ENCODE data around the gene GSTO2. TPM values are rescaled to one million over a fixed set of nuclear protein-coding genes. Genes with fewer than 3 reads are reported as not detected.

Gene GSTO2
- total and polyA plus RNA-seq, 2 of the 4 experiments (the other 2 are of a cell fraction) = 1.4 to 2.3 TPM

DNA sequence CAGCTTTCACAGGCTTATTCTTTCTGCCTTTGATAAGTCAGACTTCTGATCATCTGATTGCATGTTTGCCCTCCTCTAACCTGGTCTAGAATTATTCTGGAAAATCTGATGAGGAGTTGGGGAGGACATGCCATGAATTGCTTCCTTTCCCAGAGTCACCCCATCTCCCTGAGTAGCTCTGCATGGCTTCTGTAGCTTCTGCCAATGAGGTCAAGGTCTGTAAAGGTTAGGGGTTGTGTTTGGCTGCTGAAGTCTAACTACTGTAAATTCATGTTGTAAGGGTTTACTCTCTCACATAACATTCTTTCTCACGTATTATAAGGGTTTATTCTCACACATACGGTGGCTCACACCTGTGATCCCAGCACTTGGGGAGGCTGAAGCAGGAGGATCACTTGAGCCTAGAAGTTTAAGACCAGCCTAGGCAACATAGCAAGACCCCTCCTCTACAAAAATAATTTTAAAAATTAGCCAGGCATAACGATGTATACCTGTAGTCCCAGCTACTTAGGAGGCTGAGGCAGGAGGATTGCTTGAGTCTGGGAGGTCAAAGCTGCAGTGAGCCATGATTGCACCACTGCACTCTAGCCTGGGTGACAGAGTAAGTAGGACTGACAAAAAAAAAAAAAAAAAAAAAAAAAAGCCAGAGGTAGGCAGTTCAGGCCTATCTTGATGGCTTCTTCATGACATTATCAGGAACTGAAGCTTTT lies 10.7 kb downstream of the GSTO2 start:
- dilution Hi-C loops (cut with HindIII; ENCODE audit: low sequenced_read_pairs, unreplicated experiment) = no loop called here

More for the DNA sequence above, 10.7 kb downstream of the GSTO2 start:
- Histone ChIP-seq H4K5ac (ENCODE audit: low read depth, low read length) (no peak overlapping the region), H2BK20ac (ENCODE audit: low read depth, low read length) (no peak overlapping the region), H2BK5ac (ENCODE audit: low read depth, low read length, poor library complexity, severe bottlenecking) (no peak overlapping the region), H3K18ac (ENCODE audit: low read depth, low read length) (no peak overlapping the region), H2AK9ac (replicated peaks; ENCODE audit: low read depth, low read length, poor library complexity) (no peak overlapping the region), H3K4me3 (ENCODE audit: insufficient read depth, low read depth, low read length) (no peak overlapping the region), H3K36me3 (ENCODE audit: control insufficient read depth, insufficient read depth, low read length) (no peaks in the 10 kb centered on the region), H2AK5ac (ENCODE audit: low read depth, low read length) (no peak overlapping the region), H3K23ac (ENCODE audit: low read depth, low read length) (no peak overlapping the region), H3K9me3 (ENCODE audit: control insufficient read depth, insufficient read depth, low read length) (no peaks in the 10 kb centered on the region), H4K20me1 (ENCODE audit: insufficient read depth, low read length) (no peaks in the 10 kb centered on the region), H3K79me1 (ENCODE audit: low read depth in 1 of 2, low read length in 2 of 2) (no peaks in the 10 kb centered on the region), H3K9me1 (ENCODE audit: insufficient read depth, low read length) (no peaks in the 10 kb centered on the region; the same call in 1 of the 2 replicates), H3K9ac (ENCODE audit: low read depth, low read length) (no peak overlapping the region), H4K91ac (ENCODE audit: insufficient read depth, low read depth, low read length) (no peak overlapping the region), H2BK15ac (ENCODE audit: low read depth, low read length) (no peak overlapping the region), H3K14ac (replicated peaks; ENCODE audit: low read depth, low read length) (no peak overlapping the region), H3K4me1 (ENCODE audit: control insufficient read depth, insufficient read depth, low read length) (peaks cover 4% of the 10 kb centered on the region; the same call in 1 of the 2 replicates), H3K56ac (ENCODE audit: extremely low read depth, insufficient read depth, low read length) (no peak overlapping the region), H3K4ac (ENCODE audit: low read depth, low read length) (no peak overlapping the region), H3K27ac (ENCODE audit: insufficient read depth, low read length) (no peak overlapping the region), H2AFZ (replicated peaks; ENCODE audit: low read length, poor library complexity) (no peak overlapping the region), H3K4me2 (ENCODE audit: low read depth, low read length) (no peak overlapping the region), H2BK120ac (ENCODE audit: low read depth, low read length) (no peak overlapping the region), H4K8ac (ENCODE audit: low read depth in 2 of 2, low read length in 2 of 2) (no peak overlapping the region), H3K27me3 (ENCODE audit: control insufficient read depth, insufficient read depth, low read length) (no peaks in the 10 kb centered on the region)
- POLR2A ChIA-PET (ENCODE audit: unreplicated experiment) = no interaction called here
- DNase-seq (no peak), ATAC-seq (ENCODE audit: low read depth) (no peak)
- CTCF ChIA-PET = interaction anchor here (3.1 kb wide), 1 partner anchor 11 kb away, joined by 12 read pairs; no protein-coding TSS in a partner anchor
- TF ChIP-seq, protein P1, sequence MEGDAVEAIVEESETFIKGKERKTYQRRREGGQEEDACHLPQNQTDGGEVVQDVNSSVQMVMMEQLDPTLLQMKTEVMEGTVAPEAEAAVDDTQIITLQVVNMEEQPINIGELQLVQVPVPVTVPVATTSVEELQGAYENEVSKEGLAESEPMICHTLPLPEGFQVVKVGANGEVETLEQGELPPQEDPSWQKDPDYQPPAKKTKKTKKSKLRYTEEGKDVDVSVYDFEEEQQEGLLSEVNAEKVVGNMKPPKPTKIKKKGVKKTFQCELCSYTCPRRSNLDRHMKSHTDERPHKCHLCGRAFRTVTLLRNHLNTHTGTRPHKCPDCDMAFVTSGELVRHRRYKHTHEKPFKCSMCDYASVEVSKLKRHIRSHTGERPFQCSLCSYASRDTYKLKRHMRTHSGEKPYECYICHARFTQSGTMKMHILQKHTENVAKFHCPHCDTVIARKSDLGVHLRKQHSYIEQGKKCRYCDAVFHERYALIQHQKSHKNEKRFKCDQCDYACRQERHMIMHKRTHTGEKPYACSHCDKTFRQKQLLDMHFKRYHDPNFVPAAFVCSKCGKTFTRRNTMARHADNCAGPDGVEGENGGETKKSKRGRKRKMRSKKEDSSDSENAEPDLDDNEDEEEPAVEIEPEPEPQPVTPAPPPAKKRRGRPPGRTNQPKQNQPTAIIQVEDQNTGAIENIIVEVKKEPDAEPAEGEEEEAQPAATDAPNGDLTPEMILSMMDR (conservative IDR thresholded peaks at IDR 0.05; ENCODE audit: low read depth, low read length) = no peak
- TF ChIP-seq RCOR1 (IDR thresholded peaks at IDR 0.05; ENCODE audit: insufficient replicate concordance, low read length) (no peak), MAZ (IDR thresholded peaks at IDR 0.05; ENCODE audit: borderline replicate concordance, low read depth, low read length) (no peak), ELK1 (IDR thresholded peaks at IDR 0.05; ENCODE audit: borderline replicate concordance, low read depth, low read length) (no peak), CEBPB (IDR thresholded peaks at IDR 0.05; ENCODE audit: low read depth, low read length) (no peak), SMC3 (IDR thresholded peaks at IDR 0.05; ENCODE audit: low read depth, low read length) (no peak), USF2 (IDR thresholded peaks at IDR 0.05; ENCODE audit: low read depth, low read length) (no peak), RFX5 (IDR thresholded peaks at IDR 0.05; ENCODE audit: low read depth, low read length) (no peak), BHLHE40 (IDR thresholded peaks at IDR 0.05; ENCODE audit: low read depth, low read length) (no peak)
- intact Hi-C loops (cut with micrococcal nuclease) = no loop called here
- in situ Hi-C loops (cut with MboI; ENCODE audit: low sequenced_read_pairs) = no loop called here
- no CpG with 5 or more reads among the region's 3 CpGs for WGBS, 2 experiments (ENCODE audit: extremely low coverage in 2 of 2, insufficient read length in 1 of 2)
- no TSS peak for BruUV-seq (replicated peaks)

Measured in IMR-90 (cell line).